ENCODE results near the gene KCNH5. TPM values are rescaled to one million over a fixed set of nuclear protein-coding genes. Genes with fewer than 3 reads are reported as not detected.

KCNH5 gene
- total RNA-seq, 3 donors from 2014 or later (not counting 1 experiment from before 2014, with no cell fraction given) = not detected

DNA sequence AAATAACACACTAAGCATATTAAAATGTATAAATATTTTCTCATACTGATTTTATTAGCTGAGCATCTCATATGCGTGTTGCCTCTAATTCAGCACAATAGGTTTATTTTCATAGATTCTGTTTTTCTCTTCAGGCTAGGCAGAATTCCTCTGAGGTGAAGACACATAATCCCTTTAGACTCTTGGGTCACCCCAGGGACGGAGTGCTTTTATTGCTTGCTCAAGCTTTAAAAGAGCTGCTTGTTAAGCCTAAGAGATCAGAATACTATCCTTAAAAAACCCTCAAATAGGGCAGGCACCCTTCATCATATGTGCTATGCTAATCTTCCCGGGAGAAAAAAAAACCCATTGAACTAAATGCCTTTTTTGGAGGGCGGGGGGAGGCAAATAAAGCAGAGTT is 390.1 kb downstream of the KCNH5 start:
- H3K9me3 Mint-ChIP-seq = peaks cover 0 to 2% of the 10 kb centered on the region in 2 donors
- no peaks in the 10 kb centered on the region for H3K27me3 Mint-ChIP-seq (ENCODE audit: low read depth in 2 of 2)
- H3K36me3 ChIP-seq (ENCODE audit: control insufficient read depth, insufficient read depth, low read length) = no peaks in the 10 kb centered on the region
- TF ChIP-seq, protein P1, sequence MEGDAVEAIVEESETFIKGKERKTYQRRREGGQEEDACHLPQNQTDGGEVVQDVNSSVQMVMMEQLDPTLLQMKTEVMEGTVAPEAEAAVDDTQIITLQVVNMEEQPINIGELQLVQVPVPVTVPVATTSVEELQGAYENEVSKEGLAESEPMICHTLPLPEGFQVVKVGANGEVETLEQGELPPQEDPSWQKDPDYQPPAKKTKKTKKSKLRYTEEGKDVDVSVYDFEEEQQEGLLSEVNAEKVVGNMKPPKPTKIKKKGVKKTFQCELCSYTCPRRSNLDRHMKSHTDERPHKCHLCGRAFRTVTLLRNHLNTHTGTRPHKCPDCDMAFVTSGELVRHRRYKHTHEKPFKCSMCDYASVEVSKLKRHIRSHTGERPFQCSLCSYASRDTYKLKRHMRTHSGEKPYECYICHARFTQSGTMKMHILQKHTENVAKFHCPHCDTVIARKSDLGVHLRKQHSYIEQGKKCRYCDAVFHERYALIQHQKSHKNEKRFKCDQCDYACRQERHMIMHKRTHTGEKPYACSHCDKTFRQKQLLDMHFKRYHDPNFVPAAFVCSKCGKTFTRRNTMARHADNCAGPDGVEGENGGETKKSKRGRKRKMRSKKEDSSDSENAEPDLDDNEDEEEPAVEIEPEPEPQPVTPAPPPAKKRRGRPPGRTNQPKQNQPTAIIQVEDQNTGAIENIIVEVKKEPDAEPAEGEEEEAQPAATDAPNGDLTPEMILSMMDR (IDR thresholded peaks at IDR 0.05) = no peak
- no peaks in the 10 kb centered on the region for H3K4me1 Mint-ChIP-seq
- no peak overlapping the region for H3K27ac Mint-ChIP-seq
- WGBS (ENCODE audit: insufficient coverage) = 83% methylated on average over 3 of the region's 4 CpGs
- H3K27ac ChIP-seq (ENCODE audit: low read length) = no peak overlapping the region
- peaks cover 6% of the 10 kb centered on the region for H3K36me3 Mint-ChIP-seq
- ATAC-seq = no peak
- H3K4me3 ChIP-seq (ENCODE audit: low read length) = no peak overlapping the region
- H3K9me3 ChIP-seq (ENCODE audit: control insufficient read depth, insufficient read depth, low read length) = peaks cover 4% of the 10 kb centered on the region
- no peaks in the 10 kb centered on the region for H3K4me1 ChIP-seq (ENCODE audit: control insufficient read depth, insufficient read depth, low read length)
- no peak for DNase-seq
- intact Hi-C loops (cut with micrococcal nuclease) = no loop called here
- H3K4me3 Mint-ChIP-seq = no peak overlapping the region
- H3K27me3 ChIP-seq (ENCODE audit: control insufficient read depth, insufficient read depth, low read length) = no peaks in the 10 kb centered on the region

DNA sequence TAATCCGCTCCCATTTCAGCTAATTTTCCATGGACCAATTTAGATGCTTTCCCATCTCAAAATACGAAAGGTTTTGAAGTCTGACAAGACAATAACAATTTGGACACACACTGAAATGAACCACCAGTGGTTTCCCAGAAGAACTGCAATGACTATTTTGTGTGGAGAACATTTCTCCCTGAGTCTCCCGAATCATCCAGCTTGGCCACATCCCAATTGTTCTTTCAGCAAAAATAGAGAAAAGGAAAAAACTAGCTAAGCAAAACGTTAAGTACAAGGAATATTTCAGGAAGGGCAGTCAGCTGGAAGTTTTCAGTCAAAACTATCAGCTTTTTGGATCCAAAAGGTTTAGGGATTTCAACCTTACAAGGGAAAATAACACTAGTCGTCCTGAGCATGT is 390.6 kb downstream of the KCNH5 start:
- 70% methylated on average over 4 of the region's 5 CpGs for WGBS (ENCODE audit: insufficient coverage)
- H3K9me3 Mint-ChIP-seq = peaks cover 4 to 5% of the 10 kb centered on the region in 2 donors
- Histone ChIP-seq H3K9me3 (ENCODE audit: control insufficient read depth, insufficient read depth, low read length) (no peaks in the 10 kb centered on the region), H3K36me3 (ENCODE audit: control insufficient read depth, insufficient read depth, low read length) (no peaks in the 10 kb centered on the region), H3K27ac (ENCODE audit: low read length) (no peak overlapping the region), H3K4me1 (ENCODE audit: control insufficient read depth, insufficient read depth, low read length) (no peaks in the 10 kb centered on the region), H3K4me3 (ENCODE audit: low read length) (no peak overlapping the region), H3K27me3 (ENCODE audit: control insufficient read depth, insufficient read depth, low read length) (no peaks in the 10 kb centered on the region)
- no peak for DNase-seq
- H3K4me3 Mint-ChIP-seq = no peak overlapping the region
- H3K36me3 Mint-ChIP-seq = peaks cover 6% of the 10 kb centered on the region
- TF ChIP-seq, protein P1 (IDR thresholded peaks at IDR 0.05) = no peak
- ATAC-seq = no peak
- no peaks in the 10 kb centered on the region for H3K4me1 Mint-ChIP-seq
- intact Hi-C loops (cut with micrococcal nuclease) = no loop called here
- no peak overlapping the region for H3K27ac Mint-ChIP-seq
- H3K27me3 Mint-ChIP-seq (ENCODE audit: low read depth in 2 of 2) = no peaks in the 10 kb centered on the region

Other genes with a start within 250 kb of the KCNH5 start
- not detected for gene RHOJ, start 159.0 kb upstream of the KCNH5 start, total RNA-seq